CD4-positive, alpha-beta memory T cell (primary cell): ENCODE results near the gene FUCA2. TPM values are rescaled to one million over a fixed set of nuclear protein-coding genes. Genes with fewer than 3 reads are reported as not detected.

Source experiments
- CTCF ChIA-PET: fragments of 350-600 bp; sonication (Branson Sonifier 250); formaldehyde crosslinking; loops from one replicate; lab custom pipeline; 2021; ENCODE audit warnings: inconsistent platforms; ENCODE audit not compliant: partially characterized antibody; lab: Charles Lee
- POLR2A ChIA-PET: fragments of 350-600 bp; sonication (Branson Sonifier 250); formaldehyde crosslinking; loops from one replicate; lab custom pipeline; 2021; ENCODE audit not compliant: partially characterized antibody; lab: Charles Lee
- DNase-seq, 5 donors: peaks; one replicate each; pipeline versions ENCODE4 v3.0.0 to v3.0.0-alpha.2; 2020 to 2022; ENCODE audit warnings: mixed read lengths in 1 of 5
- H3K27ac ChIP-seq: one replicate; pipeline ENCODE4 v1.7.0; 2013; ENCODE audit warnings: low read depth, low read length
- H3K27me3 ChIP-seq: 2 replicates; pipeline ENCODE4 v1.7.0; 2013; ENCODE audit warnings: mild to moderate bottlenecking, low read length, moderate library complexity; ENCODE audit not compliant: insufficient read depth
- H3K36me3 ChIP-seq: 2 replicates; pipeline ENCODE4 v1.7.0; 2013; ENCODE audit warnings: mild to moderate bottlenecking, low read length, moderate library complexity; ENCODE audit not compliant: insufficient read depth
- H3K4me1 ChIP-seq: 2 replicates; pipeline ENCODE4 v1.7.0; 2013; ENCODE audit warnings: mild to moderate bottlenecking, low read length, moderate library complexity; ENCODE audit not compliant: insufficient read depth
- H3K4me3 ChIP-seq, 2 donors: one replicate each; pipeline ENCODE4 v1.7.0; 2013; ENCODE audit warnings: low read length in 2 of 2, mild to moderate bottlenecking in 1 of 2
- H3K9me3 ChIP-seq, 2 donors: one replicate each; pipeline ENCODE4 v1.7.0; 2013; ENCODE audit warnings: low read length in 2 of 2, control low read depth in 1 of 2; ENCODE audit not compliant: control insufficient read depth in 1 of 2
- H3K27ac Mint-ChIP-seq, 7 donors: one replicate each; pipeline ENCODE4 v1.8.0; 2020 to 2021; ENCODE audit warnings: mixed read lengths in 7 of 7, mild to moderate bottlenecking in 6 of 7, inconsistent platforms in 3 of 7, moderate library complexity in 3 of 7
- H3K27me3 Mint-ChIP-seq, 2 donors: one replicate each; pipeline ENCODE4 v1.8.0; 2020 to 2021; ENCODE audit warnings: mixed read lengths in 2 of 2
- H3K36me3 Mint-ChIP-seq, 2 donors: one replicate each; pipeline ENCODE4 v1.8.0; 2020 to 2021; ENCODE audit warnings: mixed read lengths in 2 of 2, inconsistent platforms in 1 of 2, mild to moderate bottlenecking in 1 of 2
- H3K4me1 Mint-ChIP-seq, 4 donors: one replicate each; pipeline ENCODE4 v1.8.0; 2020 to 2021; ENCODE audit warnings: mixed read lengths in 4 of 4, mild to moderate bottlenecking in 1 of 4
- H3K4me3 Mint-ChIP-seq, 8 donors: one replicate each; pipeline ENCODE4 v1.8.0; 2020 to 2021; ENCODE audit warnings: mixed read lengths in 8 of 8, mild to moderate bottlenecking in 7 of 8, moderate library complexity in 6 of 8, inconsistent platforms in 3 of 8
- H3K9me3 Mint-ChIP-seq, 8 donors: one replicate each; pipeline ENCODE4 v1.8.0; 2020 to 2021; ENCODE audit warnings: mixed read lengths in 8 of 8, mild to moderate bottlenecking in 5 of 8, inconsistent platforms in 3 of 8, moderate library complexity in 1 of 8
- intact Hi-C: fragments of 100-400 bp; cut with micrococcal nuclease; formaldehyde crosslinking; loops from one replicate; pipeline ENCODE4 v1.15.1; 2023
- polyA plus RNA-seq, 2 donors: library from polyadenylated mRNA; unstranded; fragments of 300-500 nt; fragmentation: Illumina TruSeq; gene quantifications; one replicate each; pipeline ENCODE4 v1.2.3, GENCODE V29; 2021
- total RNA-seq, 2 experiments: library from RNA; stranded (reverse); gene quantifications; one replicate each; pipeline ENCODE4 v1.2.3, GENCODE V29; 2021

FUCA2 gene
- total and polyA plus RNA-seq, 4 experiments from 2014 or later, result 10.6 to 26.3 (median 11.8) TPM

DNA sequence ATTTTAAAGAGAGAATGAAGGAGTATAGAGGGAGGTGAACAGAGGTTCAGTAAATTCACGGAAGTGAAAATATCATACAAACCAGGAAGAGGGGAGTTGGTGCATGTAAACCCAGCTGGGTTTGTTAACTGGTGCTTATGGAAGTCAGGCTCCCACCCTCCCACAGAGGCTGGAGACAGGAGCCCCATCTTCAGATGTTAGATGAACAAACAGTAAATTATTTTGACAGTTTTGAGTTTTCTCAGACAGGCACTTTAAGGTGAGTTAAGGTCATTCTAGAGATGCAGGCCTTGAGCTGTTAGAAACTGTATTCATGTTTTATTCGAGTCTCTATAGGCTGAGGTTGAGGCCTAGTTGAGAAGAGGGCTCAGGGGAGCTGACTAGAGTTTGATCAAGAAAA is 41.8 kb upstream of the FUCA2 start:
- peak overlapping the region; percentile 12 for H3K27ac ChIP-seq
- intact Hi-C loops, result loop anchor here (1.0 kb wide), 1 partner anchor 13 kb away; no protein-coding TSS in a partner anchor
- no peaks in the 10 kb centered on the region for H3K9me3 Mint-ChIP-seq
- POLR2A ChIA-PET, result interaction anchor here (0.8 to 3.1 kb wide), 3 partner anchors 15 to 507 kb away, joined by 3 to 17 read pairs (median 4); no protein-coding TSS in a partner anchor
- H3K9me3 ChIP-seq, result no peaks in the 10 kb centered on the region
- CTCF ChIA-PET, result interaction anchor here (1.1 kb wide), 1 partner anchor 460 kb away, joined by 3 read pairs; no protein-coding TSS in a partner anchor
- no peaks in the 10 kb centered on the region for H3K27me3 ChIP-seq
- H3K4me1 Mint-ChIP-seq, result peaks cover 73 to 97% (median 84%) of the 10 kb centered on the region in 4 donors
- no peak overlapping the region for H3K4me3 ChIP-seq
- H3K36me3 Mint-ChIP-seq, result peaks cover 7 to 15% of the 10 kb centered on the region in 2 donors
- peak overlapping the region in 7 of 8 donors; percentile 14 to 80 (median 61) for H3K4me3 Mint-ChIP-seq
- peaks cover 81% of the 10 kb centered on the region for H3K4me1 ChIP-seq
- H3K36me3 ChIP-seq, result no peaks in the 10 kb centered on the region
- DNase-seq, result no peak
- H3K27me3 Mint-ChIP-seq, result no peaks in the 10 kb centered on the region
- H3K27ac Mint-ChIP-seq, result peak overlapping the region; percentile 48 to 93 (median 74)

DNA sequence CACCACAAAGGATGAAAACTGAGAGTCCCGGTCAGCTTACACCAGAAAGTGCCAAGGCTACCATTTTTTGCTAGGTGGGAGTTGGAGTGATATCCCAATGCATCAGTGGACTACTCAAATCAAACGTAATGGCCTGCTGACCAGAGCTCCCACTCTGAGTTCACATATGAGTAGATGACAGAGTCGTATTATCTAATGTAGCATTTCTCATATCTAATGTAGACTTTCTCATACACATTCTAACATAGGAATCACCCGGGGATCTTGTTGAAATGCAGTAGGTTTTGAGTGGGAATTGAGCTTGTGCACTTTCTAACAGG is 38.4 kb upstream of the FUCA2 start:
- Histone ChIP-seq H3K27me3 (no peaks in the 10 kb centered on the region), H3K27ac (no peak overlapping the region), H3K4me1 (peaks cover 97% of the 10 kb centered on the region), H3K36me3 (no peaks in the 10 kb centered on the region), H3K9me3 (no peaks in the 10 kb centered on the region), H3K4me3 (no peak overlapping the region)
- no peaks in the 10 kb centered on the region for H3K36me3 Mint-ChIP-seq
- ChIA-PET POLR2A (interaction anchor here (0.9 to 1.8 kb wide), 6 partner anchors 9 to 40 kb away, joined by 3 to 15 read pairs (median 4); no protein-coding TSS in a partner anchor), CTCF (interaction anchor here (0.7 to 0.9 kb wide), 2 partner anchors 37 to 39 kb away, joined by 3 to 8 read pairs; no protein-coding TSS in a partner anchor)
- no peak for DNase-seq
- H3K4me1 Mint-ChIP-seq, result peaks cover 77 to 96% (median 88%) of the 10 kb centered on the region in 4 donors
- peak overlapping the region in 3 of 8 donors; percentile 6 to 78 (median 33) for H3K4me3 Mint-ChIP-seq
- no peaks in the 10 kb centered on the region for H3K27me3 Mint-ChIP-seq
- no peaks in the 10 kb centered on the region for H3K9me3 Mint-ChIP-seq
- H3K27ac Mint-ChIP-seq, result peak overlapping the region in 6 of 7 donors; percentile 7 to 87 (median 66)
- intact Hi-C loops, result no loop called here

DNA sequence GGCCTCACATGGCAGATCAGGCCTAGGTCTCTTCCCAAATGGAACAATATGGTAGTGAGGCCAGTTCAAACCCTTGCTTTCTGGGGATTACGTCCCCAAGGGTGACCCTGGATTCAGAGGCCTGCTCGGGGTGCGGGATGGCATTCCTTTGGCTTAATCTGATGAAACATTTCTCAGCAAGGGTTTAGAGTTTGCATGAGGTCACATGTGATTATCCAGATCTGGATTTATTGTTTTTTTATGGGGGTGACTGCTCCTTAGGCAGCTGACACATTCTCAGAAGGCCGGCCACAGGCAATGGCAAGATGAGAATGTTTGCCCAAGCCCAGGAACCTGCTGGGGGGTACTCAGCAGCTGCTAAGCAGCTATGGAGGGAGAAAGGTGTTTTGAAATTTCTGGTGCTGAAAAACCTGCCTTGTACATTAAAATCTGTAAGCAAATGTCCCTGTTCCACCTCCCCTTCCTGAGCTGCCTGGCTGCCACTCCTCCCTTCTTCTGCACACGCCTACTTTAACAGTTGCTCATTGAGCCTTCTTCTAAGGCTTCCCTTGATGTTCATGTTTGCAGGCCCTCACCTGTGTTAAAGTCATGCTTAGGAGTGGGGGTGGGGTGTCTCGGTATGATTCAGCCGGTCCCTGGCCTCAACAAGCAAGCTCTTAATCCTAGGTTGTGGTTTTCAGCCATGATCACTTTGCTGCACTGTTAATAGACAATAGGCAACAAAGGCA is 37.9 kb upstream of the FUCA2 start:
- CTCF ChIA-PET, result interaction anchor here (0.9 kb wide), 1 partner anchor 36 kb away, joined by 8 read pairs; no protein-coding TSS in a partner anchor
- Mint-ChIP-seq H3K27me3 (no peaks in the 10 kb centered on the region), H3K9me3 (no peaks in the 10 kb centered on the region), H3K4me1 (peaks cover 76 to 96% (median 88%) of the 10 kb centered on the region in 4 donors), H3K4me3 (peak overlapping the region in 7 of 8 donors; percentile 6 to 78 (median 46)), H3K27ac (peak overlapping the region; percentile 52 to 88 (median 68)), H3K36me3 (no peaks in the 10 kb centered on the region)
- Histone ChIP-seq H3K36me3 (no peaks in the 10 kb centered on the region), H3K27ac (no peak overlapping the region), H3K4me1 (peaks cover 97% of the 10 kb centered on the region), H3K27me3 (no peaks in the 10 kb centered on the region), H3K4me3 (no peak overlapping the region), H3K9me3 (no peaks in the 10 kb centered on the region)
- POLR2A ChIA-PET, result interaction anchor here (0.9 to 1.8 kb wide), 6 partner anchors 8 to 40 kb away, joined by 3 to 15 read pairs (median 4); no protein-coding TSS in a partner anchor
- intact Hi-C loops, result no loop called here
- peak in 1 of 5 donors; percentile 72 for DNase-seq

DNA sequence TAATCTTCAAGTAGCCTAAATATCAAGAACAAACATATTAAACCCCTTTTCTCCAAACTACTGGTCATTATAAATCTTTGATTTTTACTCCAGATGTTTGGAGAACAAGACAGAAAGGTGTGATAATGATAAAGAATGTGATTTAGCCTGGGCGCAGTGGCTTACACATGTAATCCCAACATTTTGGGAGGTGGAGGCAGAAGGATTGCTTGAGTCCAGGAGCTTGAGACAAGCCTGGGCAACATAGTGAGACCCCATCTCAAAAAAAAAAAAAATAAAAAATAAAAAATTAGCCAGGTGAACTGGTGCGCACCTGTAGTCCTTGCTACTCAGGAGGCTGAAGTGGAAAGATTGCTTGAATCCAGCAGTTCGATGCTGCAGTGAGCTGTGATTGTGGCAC is 35.1 kb upstream of the FUCA2 start:
- peaks cover 98% of the 10 kb centered on the region for H3K4me1 ChIP-seq
- peak overlapping the region in 3 of 8 donors; percentile 73 to 88 (median 82) for H3K4me3 Mint-ChIP-seq
- peak overlapping the region; percentile 41 for H3K27ac ChIP-seq
- no peak overlapping the region for H3K4me3 ChIP-seq
- peak overlapping the region in 5 of 7 donors; percentile 62 to 97 (median 95) for H3K27ac Mint-ChIP-seq
- H3K36me3 ChIP-seq, result no peaks in the 10 kb centered on the region
- no peak for DNase-seq
- CTCF ChIA-PET, result interaction anchor here (0.7 to 1.9 kb wide), 8 partner anchors 11 to 52 kb away, joined by 3 to 7 read pairs (median 3); no protein-coding TSS in a partner anchor
- H3K4me1 Mint-ChIP-seq, result peaks cover 73 to 97% (median 89%) of the 10 kb centered on the region in 4 donors
- H3K9me3 ChIP-seq, result no peaks in the 10 kb centered on the region
- no peaks in the 10 kb centered on the region for H3K27me3 ChIP-seq
- POLR2A ChIA-PET, result interaction anchor here (0.8 to 4.3 kb wide), 11 partner anchors 8 to 508 kb away, joined by 3 to 40 read pairs (median 3); partner anchors contain the start of genes ADAT2, FUCA2 and PEX3
- H3K9me3 Mint-ChIP-seq, result no peaks in the 10 kb centered on the region
- H3K36me3 Mint-ChIP-seq, result no peaks in the 10 kb centered on the region
- H3K27me3 Mint-ChIP-seq, result no peaks in the 10 kb centered on the region
- intact Hi-C loops, result no loop called here

DNA sequence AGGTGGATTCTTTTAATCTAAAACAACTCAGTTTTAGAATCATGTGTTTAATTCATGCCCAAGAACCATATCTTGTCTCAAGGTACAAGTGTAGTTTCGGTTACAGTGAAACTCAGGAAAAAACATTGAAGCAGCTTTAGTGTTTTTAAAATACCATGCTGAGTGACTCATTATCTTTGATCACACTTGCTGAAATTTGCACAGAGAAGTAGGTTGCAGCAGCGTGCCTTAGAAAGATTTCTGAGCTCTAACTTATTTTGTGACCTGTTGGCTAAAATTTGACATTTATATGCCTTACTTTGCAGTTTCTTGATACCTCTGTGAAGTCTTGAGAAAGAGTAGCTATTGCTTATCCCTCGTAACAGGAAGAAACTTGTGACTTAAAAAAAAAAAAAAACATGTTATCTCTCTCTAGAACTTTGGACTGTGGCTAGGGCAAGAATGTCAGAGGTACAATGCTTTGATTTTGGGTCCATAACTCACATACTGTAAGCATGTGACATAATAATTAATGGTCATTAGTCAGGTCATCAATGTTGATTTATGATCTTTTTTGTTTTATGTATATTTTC is 34.5 kb upstream of the FUCA2 start:
- peaks cover 75 to 97% (median 90%) of the 10 kb centered on the region in 4 donors for H3K4me1 Mint-ChIP-seq
- Histone ChIP-seq H3K4me3 (peak overlapping the region in 1 of 2 donors; percentile 15), H3K27me3 (no peaks in the 10 kb centered on the region), H3K9me3 (no peaks in the 10 kb centered on the region), H3K4me1 (peaks cover 98% of the 10 kb centered on the region), H3K27ac (peak overlapping the region; percentile 41), H3K36me3 (no peaks in the 10 kb centered on the region)
- H3K4me3 Mint-ChIP-seq, result peak overlapping the region; percentile 73 to 88 (median 80)
- no peaks in the 10 kb centered on the region for H3K36me3 Mint-ChIP-seq
- H3K27me3 Mint-ChIP-seq, result no peaks in the 10 kb centered on the region
- peak in 2 of 5 donors; percentile 35 to 43 for DNase-seq
- POLR2A ChIA-PET, result interaction anchor here (0.8 to 4.3 kb wide), 10 partner anchors 8 to 509 kb away, joined by 3 to 40 read pairs (median 3); partner anchors contain the start of genes ADAT2, FUCA2 and PEX3
- CTCF ChIA-PET, result interaction anchor here (0.8 to 1.9 kb wide), 6 partner anchors 10 to 52 kb away, joined by 3 to 7 read pairs (median 3); no protein-coding TSS in a partner anchor
- intact Hi-C loops, result loop anchor here (1.0 kb wide), 1 partner anchor 9 kb away; no protein-coding TSS in a partner anchor
- no peaks in the 10 kb centered on the region for H3K9me3 Mint-ChIP-seq
- H3K27ac Mint-ChIP-seq, result peak overlapping the region; percentile 91 to 97 (median 95)

DNA sequence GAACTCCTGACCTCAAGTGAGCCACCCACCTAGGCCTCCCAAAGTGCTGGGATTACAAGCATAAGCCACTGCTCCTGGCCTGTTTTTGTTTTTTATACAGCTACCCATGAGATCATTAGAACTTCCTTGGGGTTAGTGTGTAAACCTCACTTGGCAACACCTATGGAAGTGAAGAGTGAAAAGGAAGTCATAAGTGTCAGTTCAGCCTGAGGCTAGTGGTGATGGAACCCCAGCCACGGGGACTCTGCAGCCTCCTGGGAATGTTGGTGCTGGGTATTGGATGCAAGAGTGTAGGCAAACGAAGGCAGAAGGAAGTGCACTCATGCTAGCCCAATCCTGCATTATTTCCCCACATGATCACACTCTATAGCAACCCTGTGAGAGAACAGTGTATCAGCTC is 33.6 kb upstream of the FUCA2 start:
- H3K27me3 Mint-ChIP-seq, result no peaks in the 10 kb centered on the region
- POLR2A ChIA-PET, result interaction anchor here (1.3 to 4.3 kb wide), 4 partner anchors 8 to 20 kb away, joined by 3 to 40 read pairs (median 4); no protein-coding TSS in a partner anchor

More for the DNA sequence above, 33.6 kb upstream of the FUCA2 start:
- CTCF ChIA-PET, result interaction anchor here (1.1 to 10.5 kb wide), 3 partner anchors 28 to 32 kb away, joined by 3 to 114 read pairs (median 3); partner anchors contain the start of gene FUCA2
- Histone ChIP-seq H3K27me3 (no peaks in the 10 kb centered on the region), H3K27ac (peak overlapping the region; percentile 41), H3K9me3 (no peaks in the 10 kb centered on the region), H3K4me1 (peaks cover 100% of the 10 kb centered on the region), H3K4me3 (peak overlapping the region in 1 of 2 donors; percentile 8), H3K36me3 (no peaks in the 10 kb centered on the region)
- Mint-ChIP-seq H3K4me3 (peak overlapping the region; percentile 73 to 88 (median 80)), H3K9me3 (no peaks in the 10 kb centered on the region), H3K36me3 (no peaks in the 10 kb centered on the region), H3K4me1 (peaks cover 71 to 95% (median 88%) of the 10 kb centered on the region in 4 donors), H3K27ac (peak overlapping the region; percentile 91 to 97 (median 95))
- DNase-seq, result no peak
- intact Hi-C loops, result loop anchor here (1.0 kb wide), 1 partner anchor 8 kb away; no protein-coding TSS in a partner anchor
